ENCODE results near the gene TMEM129.

Gene TMEM129

DNA sequence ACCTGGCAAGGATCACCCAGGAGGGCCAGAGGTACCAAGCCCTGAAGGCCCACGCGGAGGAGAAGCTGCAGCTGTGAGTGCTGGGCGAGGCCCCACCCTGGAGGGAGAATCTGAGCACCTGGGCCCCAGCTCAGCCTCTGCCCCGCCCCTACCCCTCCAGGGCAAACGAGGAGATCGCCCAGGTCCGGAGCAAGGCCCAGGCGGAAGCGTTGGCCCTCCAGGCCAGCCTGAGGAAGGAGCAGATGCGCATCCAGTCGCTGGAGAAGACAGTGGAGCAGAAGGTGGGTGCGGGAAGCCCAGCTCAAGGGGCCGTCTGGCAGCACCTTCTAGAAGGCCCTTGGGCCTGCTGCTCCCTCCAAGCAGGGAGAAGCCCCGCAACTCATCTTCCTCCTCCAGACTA lies 23.4 kb upstream of the TMEM129 start:
- no peaks in the 10 kb centered on the region for H3K4me1 Mint-ChIP-seq
- DNase-seq = no peak
- H3K9me3 Mint-ChIP-seq = no peaks in the 10 kb centered on the region
- peak overlapping the region; percentile 53 for H3K27ac Mint-ChIP-seq
- H3K4me3 Mint-ChIP-seq = no peak overlapping the region
- CTCF ChIA-PET = interaction anchor here (1.4 to 2.8 kb wide), 6 partner anchors 10 to 66 kb away, joined by 3 to 16 read pairs (median 7); no protein-coding TSS in a partner anchor
- peaks cover 41% of the 10 kb centered on the region for H3K36me3 Mint-ChIP-seq
- H3K27me3 Mint-ChIP-seq = no peaks in the 10 kb centered on the region

DNA sequence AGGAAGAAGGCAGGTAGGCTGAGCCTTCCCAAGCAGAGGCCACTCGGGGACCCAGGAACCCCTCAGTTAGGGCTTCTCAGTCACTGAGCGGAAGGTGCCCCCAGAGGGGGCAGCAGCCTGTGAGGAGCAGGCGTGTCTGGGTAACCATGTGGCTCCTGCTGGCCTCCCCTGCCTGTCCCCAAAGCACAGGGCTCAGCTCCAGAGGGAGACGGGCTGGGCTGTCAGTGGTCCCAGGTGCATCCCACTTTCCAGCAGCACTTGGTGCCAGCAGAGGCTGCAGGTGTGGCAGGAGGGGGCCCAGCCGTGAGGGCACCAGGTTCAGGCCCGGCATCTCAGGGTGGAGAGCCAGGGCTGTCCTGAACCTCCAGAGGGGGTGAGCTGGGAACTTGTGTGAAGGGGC lies 22.9 kb upstream of the TMEM129 start:
- Mint-ChIP-seq H3K9me3 (no peaks in the 10 kb centered on the region), H3K27ac (no peak overlapping the region), H3K27me3 (no peaks in the 10 kb centered on the region), H3K4me1 (no peaks in the 10 kb centered on the region), H3K4me3 (no peak overlapping the region), H3K36me3 (peaks cover 44% of the 10 kb centered on the region)
- no peak for DNase-seq
- CTCF ChIA-PET = interaction anchor here (0.6 to 2.8 kb wide), 5 partner anchors 11 to 721 kb away, joined by 3 to 16 read pairs (median 8); no protein-coding TSS in a partner anchor

DNA sequence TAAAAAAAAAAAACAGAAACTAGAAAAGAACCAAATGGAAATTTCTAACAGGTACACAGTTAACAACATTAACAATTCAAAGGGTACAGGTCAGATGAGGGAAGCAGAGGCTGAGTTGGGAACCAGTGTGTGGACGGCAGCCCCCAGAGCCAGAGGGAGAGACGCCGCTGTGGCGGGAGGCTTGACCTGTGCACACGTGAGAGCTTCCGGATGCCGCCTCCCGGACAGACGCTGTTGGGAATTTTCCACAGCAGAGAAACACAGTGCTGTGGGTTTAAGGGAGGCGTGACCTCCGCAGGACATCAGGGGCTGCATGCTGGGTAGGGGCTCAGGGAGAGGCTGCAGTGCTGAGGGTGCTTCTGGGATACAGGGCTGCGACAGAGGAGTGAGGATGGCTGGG lies 22.4 kb upstream of the TMEM129 start:
- DNase-seq = no peak
- Mint-ChIP-seq H3K4me3 (no peak overlapping the region), H3K36me3 (peaks cover 48% of the 10 kb centered on the region), H3K27ac (peak overlapping the region; percentile 69), H3K4me1 (no peaks in the 10 kb centered on the region), H3K9me3 (peaks cover 4% of the 10 kb centered on the region), H3K27me3 (no peaks in the 10 kb centered on the region)
- CTCF ChIA-PET = interaction anchor here (0.6 to 2.8 kb wide), 2 partner anchors 65 to 721 kb away, joined by 3 to 16 read pairs; no protein-coding TSS in a partner anchor

GRCh38 chr4:1741208-1741607 lies 20.1 kb upstream of the TMEM129 start:
- Mint-ChIP-seq H3K4me1 (no peaks in the 10 kb centered on the region), H3K27me3 (no peaks in the 10 kb centered on the region), H3K36me3 (peaks cover 70% of the 10 kb centered on the region), H3K9me3 (peaks cover 8% of the 10 kb centered on the region), H3K4me3 (no peak overlapping the region), H3K27ac (no peak overlapping the region)
- no peak for DNase-seq
- CTCF ChIA-PET = no interaction called here

GRCh38 chr4:1740021-1740545 lies 19.0 kb upstream of the TMEM129 start:
- H3K27ac Mint-ChIP-seq = no peak overlapping the region
- no peaks in the 10 kb centered on the region for H3K27me3 Mint-ChIP-seq
- H3K4me3 Mint-ChIP-seq = no peak overlapping the region
- CTCF ChIA-PET = interaction anchor here (1.0 to 1.5 kb wide), 2 partner anchors 8 to 11 kb away, joined by 3 to 6 read pairs; no protein-coding TSS in a partner anchor
- peaks cover 8% of the 10 kb centered on the region for H3K9me3 Mint-ChIP-seq
- peaks cover 77% of the 10 kb centered on the region for H3K36me3 Mint-ChIP-seq
- H3K4me1 Mint-ChIP-seq = no peaks in the 10 kb centered on the region
- DNase-seq = no peak

- H3K4me3 Mint-ChIP-seq = no peak overlapping the region
- H3K27ac Mint-ChIP-seq = no peak overlapping the region
- no peaks in the 10 kb centered on the region for H3K27me3 Mint-ChIP-seq
- peaks cover 8% of the 10 kb centered on the region for H3K9me3 Mint-ChIP-seq
- no peaks in the 10 kb centered on the region for H3K4me1 Mint-ChIP-seq
- CTCF ChIA-PET = interaction anchor here (1.0 to 1.5 kb wide), 2 partner anchors 9 to 10 kb away, joined by 3 to 6 read pairs; no protein-coding TSS in a partner anchor
- H3K36me3 Mint-ChIP-seq = peaks cover 79% of the 10 kb centered on the region
- DNase-seq = no peak
Measured at GRCh38 chr4:1739358-1739757, 18.2 kb upstream of the TMEM129 start.

- CTCF ChIA-PET = interaction anchor here (1.0 kb wide), 1 partner anchor 72 kb away, joined by 3 read pairs; no protein-coding TSS in a partner anchor
- peaks cover 75% of the 10 kb centered on the region for H3K36me3 Mint-ChIP-seq
- no peak overlapping the region for H3K27ac Mint-ChIP-seq
- no peaks in the 10 kb centered on the region for H3K4me1 Mint-ChIP-seq
- DNase-seq = no peak
- no peak overlapping the region for H3K4me3 Mint-ChIP-seq
- H3K27me3 Mint-ChIP-seq = no peaks in the 10 kb centered on the region
- H3K9me3 Mint-ChIP-seq = peaks cover 8% of the 10 kb centered on the region
Measured at GRCh38 chr4:1738410-1738809, 17.3 kb upstream of the TMEM129 start.

DNA sequence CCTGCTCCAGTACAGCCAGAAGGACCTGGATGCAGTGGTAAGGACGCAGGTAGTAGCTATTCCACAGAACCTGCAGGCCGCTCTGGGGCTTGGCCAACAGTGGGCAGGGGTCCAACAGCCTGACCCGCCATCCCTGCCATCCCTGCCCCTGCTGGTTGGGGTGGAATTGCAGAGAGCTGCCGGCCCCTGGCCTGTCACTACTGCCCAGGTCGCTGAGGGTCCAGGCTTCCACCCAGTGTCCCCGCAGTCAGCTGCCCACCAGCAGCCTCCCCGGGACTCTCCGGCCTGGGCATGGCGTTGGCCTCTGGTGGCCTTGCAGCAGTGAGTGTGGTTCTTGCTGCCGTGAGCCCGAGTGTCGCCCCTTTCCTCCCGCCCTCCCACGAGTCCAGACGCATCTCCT lies 16.5 kb upstream of the TMEM129 start:
- Mint-ChIP-seq H3K27ac (no peak overlapping the region), H3K4me3 (no peak overlapping the region), H3K36me3 (peaks cover 78% of the 10 kb centered on the region), H3K27me3 (no peaks in the 10 kb centered on the region), H3K9me3 (peaks cover 8% of the 10 kb centered on the region), H3K4me1 (no peaks in the 10 kb centered on the region)
- no peak for DNase-seq
- CTCF ChIA-PET = interaction anchor here (1.0 kb wide), 1 partner anchor 73 kb away, joined by 3 read pairs; no protein-coding TSS in a partner anchor

DNA sequence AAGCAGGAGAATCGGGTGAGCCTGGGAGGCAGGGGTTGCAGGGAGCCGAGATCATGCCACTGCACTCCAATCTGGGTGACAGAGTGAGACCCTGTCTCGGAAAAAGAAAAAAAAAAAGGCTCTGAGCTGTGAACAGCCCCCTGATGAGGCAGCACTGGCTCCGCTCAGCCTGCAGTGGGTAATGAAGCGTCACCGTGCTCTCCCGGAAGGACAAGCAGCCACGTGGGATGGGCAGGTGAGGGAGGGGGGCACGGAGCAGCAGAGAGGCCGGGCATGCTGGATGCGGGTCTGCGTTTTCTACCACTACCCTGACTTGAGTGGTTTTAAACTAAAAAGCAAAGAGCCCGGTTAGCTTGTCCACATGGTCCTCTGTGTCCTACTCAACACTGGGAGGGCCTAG lies 15.7 kb upstream of the TMEM129 start:
- no peak overlapping the region for H3K4me3 Mint-ChIP-seq
- no peak for DNase-seq
- no peaks in the 10 kb centered on the region for H3K27me3 Mint-ChIP-seq
- H3K36me3 Mint-ChIP-seq = peaks cover 79% of the 10 kb centered on the region
- CTCF ChIA-PET = interaction anchor here (0.9 to 1.7 kb wide), 2 partner anchors 12 to 44 kb away, joined by 3 to 5 read pairs; no protein-coding TSS in a partner anchor
- H3K27ac Mint-ChIP-seq = no peak overlapping the region
- no peaks in the 10 kb centered on the region for H3K4me1 Mint-ChIP-seq
- peaks cover 8% of the 10 kb centered on the region for H3K9me3 Mint-ChIP-seq

- Mint-ChIP-seq H3K4me1 (no peaks in the 10 kb centered on the region), H3K9me3 (peaks cover 8% of the 10 kb centered on the region), H3K27ac (no peak overlapping the region), H3K4me3 (no peak overlapping the region), H3K27me3 (no peaks in the 10 kb centered on the region), H3K36me3 (peaks cover 78% of the 10 kb centered on the region)
- CTCF ChIA-PET = no interaction called here
- no peak for DNase-seq
Measured at GRCh38 chr4:1735215-1735614, 14.1 kb upstream of the TMEM129 start.

GRCh38 chr4:1732911-1733310 lies 11.8 kb upstream of the TMEM129 start:
- Mint-ChIP-seq H3K9me3 (peaks cover under 1% of the 10 kb centered on the region), H3K27me3 (no peaks in the 10 kb centered on the region), H3K4me1 (peaks cover 14% of the 10 kb centered on the region), H3K36me3 (peaks cover 81% of the 10 kb centered on the region), H3K4me3 (no peak overlapping the region), H3K27ac (no peak overlapping the region)
- CTCF ChIA-PET = interaction anchor here (0.7 to 2.3 kb wide), 3 partner anchors 12 to 41 kb away, joined by 4 to 6 read pairs (median 5); no protein-coding TSS in a partner anchor
- no peak for DNase-seq

DNA sequence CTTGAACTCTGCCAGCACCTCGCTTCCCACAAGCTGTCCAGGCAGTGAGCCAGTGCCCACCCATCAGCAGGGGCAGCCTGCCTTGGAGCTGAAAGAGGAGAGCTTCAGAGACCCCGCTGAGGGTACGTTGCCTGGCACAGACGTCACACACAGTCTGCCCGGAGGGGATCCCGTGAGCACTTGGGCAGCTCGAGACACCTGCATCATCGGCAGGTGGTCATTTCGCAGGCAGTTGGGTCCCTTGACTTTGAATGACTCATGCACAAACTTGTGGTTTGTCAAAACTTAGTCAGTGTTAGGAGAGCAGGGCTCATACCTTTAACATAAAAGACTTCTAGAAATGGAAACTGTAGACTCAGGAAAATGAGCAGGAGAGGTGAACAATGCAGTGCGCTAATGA lies 10.1 kb upstream of the TMEM129 start:
- no peak for DNase-seq
- no peak overlapping the region for H3K4me3 Mint-ChIP-seq
- peak overlapping the region; percentile 14 for H3K27ac Mint-ChIP-seq
- H3K36me3 Mint-ChIP-seq = peaks cover 80% of the 10 kb centered on the region
- H3K27me3 Mint-ChIP-seq = no peaks in the 10 kb centered on the region
- CTCF ChIA-PET = no interaction called here
- H3K9me3 Mint-ChIP-seq = no peaks in the 10 kb centered on the region
- H3K4me1 Mint-ChIP-seq = peaks cover 29% of the 10 kb centered on the region

DNA sequence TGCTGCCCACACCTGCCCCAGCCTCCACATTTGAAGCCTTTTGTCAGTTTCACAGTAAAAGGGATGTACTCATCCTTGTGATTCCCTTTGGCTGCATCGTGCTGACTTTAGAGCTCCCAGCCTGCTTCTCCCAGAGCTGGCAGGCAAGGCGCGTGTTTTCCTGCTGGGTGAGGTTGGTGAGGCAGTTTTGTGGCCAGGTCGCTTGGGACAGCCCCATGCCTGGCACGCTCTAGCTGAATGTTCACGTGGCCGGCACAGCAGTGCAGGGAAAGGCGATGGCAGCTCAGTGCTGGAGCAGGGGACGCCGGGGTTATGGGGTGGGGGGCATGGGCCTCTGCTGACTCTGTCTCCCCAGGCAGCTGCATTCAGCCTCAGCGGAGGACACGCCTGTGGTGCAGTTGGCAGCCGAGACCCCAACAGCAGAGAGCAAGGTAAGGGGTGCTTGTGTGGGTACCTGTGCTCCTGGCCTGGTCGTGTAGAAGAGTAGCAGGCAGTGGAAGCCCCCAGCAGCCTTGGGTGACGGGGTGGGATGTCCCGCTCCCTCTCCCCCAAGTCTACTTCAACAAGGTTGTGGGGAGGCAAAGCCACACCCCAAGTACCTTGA lies 9.5 kb upstream of the TMEM129 start:
- no peak overlapping the region for H3K27ac Mint-ChIP-seq

GRCh38 chr4:1728061-1728980 lies 7.2 kb upstream of the TMEM129 start:
- peaks cover 75% of the 10 kb centered on the region for H3K36me3 Mint-ChIP-seq
- H3K27me3 Mint-ChIP-seq = no peaks in the 10 kb centered on the region
- no peaks in the 10 kb centered on the region for H3K9me3 Mint-ChIP-seq
- CTCF ChIA-PET = interaction anchor here (1.0 to 9.4 kb wide), 3 partner anchors 17 to 33 kb away, joined by 3 to 96 read pairs (median 4); no protein-coding TSS in a partner anchor
- peaks cover 52% of the 10 kb centered on the region for H3K4me1 Mint-ChIP-seq
- no peak for DNase-seq
- H3K4me3 Mint-ChIP-seq = no peak overlapping the region
- H3K27ac Mint-ChIP-seq = no peak overlapping the region

More for the DNA sequence above, 9.5 kb upstream of the TMEM129 start:
- Mint-ChIP-seq H3K4me1 (peaks cover 34% of the 10 kb centered on the region), H3K36me3 (peaks cover 76% of the 10 kb centered on the region), H3K4me3 (no peak overlapping the region), H3K27me3 (no peaks in the 10 kb centered on the region), H3K9me3 (no peaks in the 10 kb centered on the region)
- DNase-seq = no peak
- CTCF ChIA-PET = interaction anchor here (1.1 to 9.4 kb wide), 3 partner anchors 17 to 36 kb away, joined by 3 to 96 read pairs (median 4); no protein-coding TSS in a partner anchor
